ENCODE data around the gene RNASE8.

The RNASE8 gene

DNA sequence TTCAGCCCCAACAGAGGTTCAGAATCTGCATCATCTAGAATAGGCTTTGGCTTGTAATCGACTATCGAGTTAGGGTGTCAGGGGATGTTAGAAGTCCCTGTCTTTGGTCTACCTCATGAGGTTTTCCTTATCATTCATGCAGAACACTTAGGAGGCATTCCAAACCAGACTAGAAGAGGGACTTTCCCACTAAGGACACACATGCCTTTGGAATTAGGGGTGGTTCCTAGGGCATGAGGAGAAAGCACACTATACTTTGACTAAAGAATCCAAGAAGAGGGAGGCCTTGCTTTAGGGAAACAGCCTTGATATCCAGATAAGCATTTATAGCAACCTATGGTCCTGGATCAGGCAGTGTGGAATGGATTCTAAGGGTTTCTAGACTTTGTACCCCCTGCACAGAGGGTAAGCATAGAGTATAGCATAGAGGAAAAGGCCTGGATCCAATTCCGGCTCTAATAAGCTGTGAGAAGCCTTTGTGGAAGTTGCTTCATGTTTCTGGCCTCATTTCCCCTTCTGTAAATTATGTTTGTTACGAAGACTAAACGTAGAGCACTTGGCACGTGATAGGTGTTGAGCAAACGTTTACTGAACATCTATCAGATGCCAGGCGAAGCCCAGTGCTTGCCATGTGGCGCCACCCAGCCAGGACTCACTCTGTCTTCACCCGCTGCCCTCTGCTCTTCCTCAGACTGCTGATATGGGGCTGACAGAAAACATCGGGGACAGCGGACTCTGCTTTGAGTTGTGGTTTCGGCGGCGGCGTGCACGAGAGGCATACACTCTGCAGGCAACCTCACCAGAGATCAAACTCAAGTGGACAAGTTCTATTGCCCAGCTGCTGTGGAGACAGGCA, 27.6 kb downstream of the RNASE8 start:
- DNase-seq = peak; percentile 86
- in situ Hi-C loops (cut with HindIII; ENCODE audit: low pct_ligation_motif_present, low pct_unique_long_range_greater_than_20kb, low sequenced_read_pairs) = no loop called here

DNA sequence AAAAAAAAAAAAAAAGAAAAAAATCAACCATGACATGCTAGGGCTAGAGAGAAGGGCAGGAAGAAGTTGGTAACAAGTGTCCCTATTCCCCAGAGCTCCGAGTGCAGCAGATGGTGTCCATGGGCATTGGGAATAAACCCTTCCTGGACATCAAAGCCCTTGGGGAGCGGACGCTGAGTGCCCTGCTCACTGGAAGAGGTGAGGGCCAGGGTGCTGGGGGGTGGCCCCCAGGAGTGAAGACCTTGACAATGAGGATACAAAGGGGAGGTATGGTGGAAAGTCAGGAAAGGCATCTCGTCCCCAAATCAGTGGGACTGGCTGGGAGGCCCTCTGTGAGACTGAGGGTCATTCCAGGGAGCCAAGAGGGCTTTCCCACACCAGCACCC, 29.3 kb downstream of the RNASE8 start:
- in situ Hi-C loops (cut with HindIII; ENCODE audit: low pct_ligation_motif_present, low pct_unique_long_range_greater_than_20kb, low sequenced_read_pairs) = no loop called here

DNA sequence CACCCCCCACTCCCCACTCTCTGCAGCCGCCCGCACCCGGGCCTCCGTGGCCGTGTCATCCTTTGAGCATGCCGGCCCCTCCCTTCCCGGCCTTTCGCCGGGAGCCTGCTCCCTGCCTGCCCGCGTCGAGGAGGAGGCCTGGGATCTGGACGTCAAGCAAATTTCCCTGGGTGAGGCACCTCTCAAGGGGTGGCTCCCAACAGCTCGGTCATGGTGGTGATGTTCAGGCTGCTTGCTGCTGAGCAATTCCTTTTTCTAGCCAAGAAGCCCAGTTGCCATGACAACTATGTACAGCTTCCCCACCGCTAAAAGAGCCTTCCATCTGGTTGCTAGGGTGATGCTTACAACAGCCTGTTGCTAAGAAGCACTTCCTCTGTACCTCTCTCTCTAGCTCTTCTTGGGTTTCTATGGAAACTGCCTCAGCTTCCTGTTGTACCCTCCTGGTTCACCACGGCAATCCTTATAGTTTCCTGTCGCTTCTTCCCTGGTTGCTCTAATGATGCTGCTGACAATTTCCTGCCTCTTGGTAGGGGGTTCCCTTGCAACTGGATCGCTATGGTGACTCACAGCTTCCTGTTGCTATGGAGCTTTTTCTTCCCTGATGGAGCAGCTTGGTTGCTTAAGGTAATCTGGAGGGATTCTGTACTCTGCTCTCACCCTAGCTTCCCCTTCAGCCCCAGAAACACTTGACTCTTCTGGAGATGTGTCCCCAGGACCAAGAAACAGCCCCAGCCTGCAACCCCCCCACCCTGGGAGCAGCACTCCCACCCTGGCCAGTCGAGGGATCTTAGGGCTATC, 29.9 kb downstream of the RNASE8 start:
- in situ Hi-C loops (cut with HindIII; ENCODE audit: low pct_ligation_motif_present, low pct_unique_long_range_greater_than_20kb, low sequenced_read_pairs) = no loop called here
- peak; percentile 71 for DNase-seq

More for the DNA sequence above, 29.3 kb downstream of the RNASE8 start:
- no peak for DNase-seq

DNA sequence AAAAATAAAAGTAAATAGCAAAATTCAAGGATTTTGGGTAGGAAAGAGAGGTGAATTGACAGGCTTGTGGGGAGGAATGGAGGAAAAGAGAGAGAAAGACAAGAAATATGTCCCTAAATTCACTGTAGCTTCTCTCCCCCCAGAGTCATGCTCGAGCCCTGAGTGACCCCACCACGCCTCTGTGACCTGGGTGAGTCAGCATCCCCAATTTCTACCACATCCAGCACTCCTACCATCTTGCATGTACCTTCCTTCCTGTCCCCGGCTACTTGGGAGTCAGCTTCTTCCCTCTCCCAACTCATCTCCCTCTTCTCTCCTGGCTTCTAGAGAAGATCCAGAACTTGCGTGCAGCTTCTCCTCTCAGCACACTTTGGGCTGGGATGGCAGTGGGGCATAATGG, 31.1 kb downstream of the RNASE8 start:
- DNase-seq = no peak
- in situ Hi-C loops (cut with HindIII; ENCODE audit: low pct_ligation_motif_present, low pct_unique_long_range_greater_than_20kb, low sequenced_read_pairs) = no loop called here

DNA sequence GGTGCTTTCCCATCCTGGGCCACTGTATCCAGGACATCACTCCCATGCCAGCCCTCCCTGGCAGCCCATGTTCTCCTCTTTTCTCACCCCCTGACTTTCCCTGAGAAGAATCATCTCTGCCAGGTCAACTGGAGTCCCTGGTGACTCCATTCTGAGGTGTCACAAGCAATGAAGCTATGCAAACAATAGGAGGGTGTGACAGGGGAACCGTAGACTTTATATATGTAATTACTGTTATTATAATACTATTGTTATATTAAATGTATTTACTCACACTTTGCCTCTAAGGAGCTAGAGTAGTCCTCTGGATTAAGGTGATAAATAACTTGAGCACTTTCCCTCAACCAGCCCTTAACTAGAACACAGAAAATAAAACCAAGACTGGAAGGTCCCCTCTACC, 31.6 kb downstream of the RNASE8 start:
- DNase-seq = no peak
- in situ Hi-C loops (cut with HindIII; ENCODE audit: low pct_ligation_motif_present, low pct_unique_long_range_greater_than_20kb, low sequenced_read_pairs) = no loop called here

DNA sequence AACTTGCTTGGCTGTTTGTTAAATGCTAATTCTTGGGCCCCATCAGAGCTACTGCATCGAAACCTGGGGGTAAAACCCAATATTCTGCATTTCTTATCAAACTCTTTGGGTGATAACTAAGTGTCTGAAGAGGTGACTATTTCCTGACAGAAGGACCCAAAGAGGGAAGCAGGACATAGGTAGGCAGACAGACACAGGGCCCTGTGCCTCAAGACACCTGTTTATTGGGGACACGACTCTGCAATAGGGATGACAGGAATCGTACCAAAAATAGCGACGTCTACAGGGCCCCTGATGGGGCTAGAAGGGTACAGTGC, 32.2 kb downstream of the RNASE8 start:
- DNase-seq = no peak
- in situ Hi-C loops (cut with HindIII; ENCODE audit: low pct_ligation_motif_present, low pct_unique_long_range_greater_than_20kb, low sequenced_read_pairs) = no loop called here

DNA sequence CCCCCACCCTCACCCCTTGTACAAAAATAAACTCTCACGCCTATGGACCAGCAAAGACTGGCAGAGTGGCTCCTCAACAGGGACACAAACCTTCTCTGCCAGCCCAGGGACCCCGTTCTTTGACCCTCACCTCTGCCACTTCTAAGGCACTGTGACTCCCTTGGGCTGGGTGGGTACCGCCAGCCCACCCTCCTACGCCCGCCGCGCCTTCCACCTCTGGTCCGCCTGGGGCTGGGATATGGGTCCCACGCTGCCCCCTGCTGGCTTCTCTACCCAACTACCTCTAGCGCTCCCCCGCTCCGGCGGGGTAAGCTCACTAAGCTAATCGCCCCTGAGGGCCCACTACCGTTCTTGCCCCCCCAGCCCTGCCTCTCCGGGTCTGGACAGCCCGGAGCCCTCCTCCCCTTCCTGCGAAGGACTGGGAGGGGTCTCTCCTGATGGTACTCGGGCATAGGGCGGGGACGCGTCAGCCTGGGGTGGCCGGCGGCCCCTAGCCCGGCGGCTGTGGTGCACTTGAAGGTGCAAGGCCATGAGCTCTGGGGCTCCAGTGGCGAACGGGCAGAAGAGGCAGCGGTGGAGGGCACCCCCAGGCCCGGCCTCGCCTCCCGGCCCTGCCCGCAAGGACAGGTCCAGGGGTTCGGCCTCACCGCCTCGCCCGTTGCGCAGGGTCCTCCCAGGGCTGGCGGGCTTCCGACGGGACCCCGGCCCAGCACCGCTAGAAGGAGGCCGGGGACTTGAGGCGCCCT, 32.7 kb downstream of the RNASE8 start:
- in situ Hi-C loops (cut with HindIII; ENCODE audit: low pct_ligation_motif_present, low pct_unique_long_range_greater_than_20kb, low sequenced_read_pairs) = no loop called here

DNA sequence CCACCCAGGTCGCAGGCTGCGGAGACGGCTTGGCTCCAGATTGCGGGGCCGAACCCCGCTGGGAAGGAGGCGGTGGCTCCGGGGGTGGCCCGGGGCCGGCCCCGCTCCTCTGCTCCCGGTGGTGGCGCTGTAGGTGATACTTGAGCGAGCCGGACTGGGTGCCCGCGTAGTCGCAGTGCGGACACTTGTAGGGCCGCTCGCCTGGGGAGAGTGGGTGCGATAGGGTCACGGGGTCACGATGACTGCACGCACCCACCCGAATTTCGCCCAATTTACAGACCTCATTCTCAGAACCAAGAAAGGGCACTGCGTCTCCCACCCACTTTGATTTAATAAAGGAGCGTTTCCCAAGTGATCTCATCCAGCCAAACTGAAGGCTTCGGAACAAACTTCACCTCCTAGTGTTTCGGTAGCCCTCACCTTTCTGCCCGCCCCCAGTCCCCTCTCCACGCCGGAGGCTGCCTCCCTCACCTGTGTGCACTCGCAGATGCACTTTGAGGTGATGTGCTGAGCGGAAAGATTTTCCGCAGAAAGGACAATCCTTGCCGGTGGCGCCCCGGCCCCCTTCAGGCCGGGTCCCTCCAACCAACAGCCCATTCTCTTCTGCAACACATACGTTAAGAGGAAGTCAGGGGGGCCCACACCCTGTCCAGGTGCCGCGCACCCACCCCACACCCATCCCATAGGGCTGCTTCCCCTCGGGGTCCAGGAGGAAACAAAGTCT, 33.5 kb downstream of the RNASE8 start:
- in situ Hi-C loops (cut with HindIII; ENCODE audit: low pct_ligation_motif_present, low pct_unique_long_range_greater_than_20kb, low sequenced_read_pairs) = no loop called here
- no peak for DNase-seq

More for the DNA sequence above, 32.7 kb downstream of the RNASE8 start:
- no peak for DNase-seq

DNA sequence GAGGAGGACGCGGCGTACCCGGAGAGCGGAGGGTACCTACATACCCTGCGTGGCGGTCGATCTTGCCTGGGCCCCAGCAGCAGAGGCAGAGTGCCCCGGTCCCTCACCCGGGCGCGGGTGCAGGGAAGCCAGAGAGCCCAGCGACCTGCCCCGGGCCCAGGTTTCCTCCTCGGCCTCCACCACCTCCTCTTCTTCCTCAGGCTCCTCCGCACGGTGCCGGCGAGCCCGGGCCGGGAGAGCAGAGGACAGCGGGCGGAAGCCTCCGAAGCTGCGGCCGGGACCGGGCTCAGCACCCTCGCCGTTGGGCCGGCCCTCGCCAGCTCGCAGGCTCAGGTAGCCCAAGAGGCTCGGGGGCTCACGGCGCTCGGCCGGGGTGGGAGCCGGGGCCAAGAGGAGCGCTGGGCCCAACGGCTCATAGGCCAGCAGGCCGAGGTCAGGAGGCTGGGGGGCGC, 34.2 kb downstream of the RNASE8 start:
- no peak for DNase-seq
- in situ Hi-C loops (cut with HindIII; ENCODE audit: low pct_ligation_motif_present, low pct_unique_long_range_greater_than_20kb, low sequenced_read_pairs) = no loop called here

DNA sequence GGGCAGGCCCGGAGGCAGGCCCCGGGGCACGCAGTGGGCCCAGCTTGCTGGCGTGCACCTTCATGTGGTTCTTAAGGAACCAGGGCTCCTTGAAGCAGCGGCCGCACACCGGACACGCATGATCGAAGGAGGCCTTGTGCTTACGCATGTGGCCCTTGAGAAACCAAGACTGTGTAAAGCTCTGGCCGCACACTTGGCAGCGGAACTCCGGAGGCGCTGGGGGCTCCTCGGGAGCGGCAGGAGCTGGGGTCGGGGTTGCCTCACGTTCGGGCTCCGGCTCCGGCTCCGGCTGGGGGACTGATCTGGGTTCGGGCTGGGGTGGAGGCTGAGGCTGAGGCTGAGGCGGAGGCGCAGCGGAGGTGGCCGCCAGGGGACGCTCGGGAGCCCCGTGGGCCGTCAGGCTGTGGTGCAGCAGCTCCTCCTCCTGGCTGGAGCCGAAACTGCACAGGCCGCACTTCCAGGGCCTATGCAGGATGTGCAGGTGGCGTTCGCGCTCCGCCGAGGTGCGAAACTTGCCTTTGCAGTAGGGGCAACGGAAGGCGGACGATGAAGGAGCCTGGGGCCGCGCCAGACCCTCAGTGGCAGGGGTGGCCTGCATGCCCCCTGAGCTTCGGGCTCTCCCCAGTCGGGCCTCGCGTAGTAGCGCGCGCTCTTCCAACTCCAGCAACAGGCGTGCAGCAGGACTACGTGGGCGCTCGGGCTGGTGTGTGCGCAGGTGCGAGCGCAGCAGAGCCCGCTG, 34.8 kb downstream of the RNASE8 start:
- DNase-seq = peak; percentile 74
- in situ Hi-C loops (cut with HindIII; ENCODE audit: low pct_ligation_motif_present, low pct_unique_long_range_greater_than_20kb, low sequenced_read_pairs) = no loop called here

DNA sequence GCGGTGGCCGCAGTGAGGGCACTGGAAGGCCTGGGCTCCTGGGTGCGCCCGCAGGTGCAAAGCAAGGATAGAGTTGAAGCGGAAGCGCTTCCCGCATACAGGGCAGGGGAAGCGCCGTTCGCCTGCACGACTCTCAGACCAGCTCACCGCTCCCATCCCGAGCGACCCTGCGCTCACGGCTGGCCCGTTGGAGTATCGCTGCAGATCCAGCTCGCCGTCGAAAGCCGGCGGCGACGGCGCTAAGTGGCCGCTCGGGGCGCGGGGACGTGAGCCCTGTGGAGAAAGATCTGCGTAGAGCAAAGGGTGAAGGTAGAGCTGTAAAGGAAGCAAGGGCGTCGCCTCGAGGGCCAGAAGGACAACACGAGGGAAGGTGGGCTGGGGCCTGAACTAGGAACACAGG, 35.4 kb downstream of the RNASE8 start:
- no peak for DNase-seq
- in situ Hi-C loops (cut with HindIII; ENCODE audit: low pct_ligation_motif_present, low pct_unique_long_range_greater_than_20kb, low sequenced_read_pairs) = no loop called here

DNA sequence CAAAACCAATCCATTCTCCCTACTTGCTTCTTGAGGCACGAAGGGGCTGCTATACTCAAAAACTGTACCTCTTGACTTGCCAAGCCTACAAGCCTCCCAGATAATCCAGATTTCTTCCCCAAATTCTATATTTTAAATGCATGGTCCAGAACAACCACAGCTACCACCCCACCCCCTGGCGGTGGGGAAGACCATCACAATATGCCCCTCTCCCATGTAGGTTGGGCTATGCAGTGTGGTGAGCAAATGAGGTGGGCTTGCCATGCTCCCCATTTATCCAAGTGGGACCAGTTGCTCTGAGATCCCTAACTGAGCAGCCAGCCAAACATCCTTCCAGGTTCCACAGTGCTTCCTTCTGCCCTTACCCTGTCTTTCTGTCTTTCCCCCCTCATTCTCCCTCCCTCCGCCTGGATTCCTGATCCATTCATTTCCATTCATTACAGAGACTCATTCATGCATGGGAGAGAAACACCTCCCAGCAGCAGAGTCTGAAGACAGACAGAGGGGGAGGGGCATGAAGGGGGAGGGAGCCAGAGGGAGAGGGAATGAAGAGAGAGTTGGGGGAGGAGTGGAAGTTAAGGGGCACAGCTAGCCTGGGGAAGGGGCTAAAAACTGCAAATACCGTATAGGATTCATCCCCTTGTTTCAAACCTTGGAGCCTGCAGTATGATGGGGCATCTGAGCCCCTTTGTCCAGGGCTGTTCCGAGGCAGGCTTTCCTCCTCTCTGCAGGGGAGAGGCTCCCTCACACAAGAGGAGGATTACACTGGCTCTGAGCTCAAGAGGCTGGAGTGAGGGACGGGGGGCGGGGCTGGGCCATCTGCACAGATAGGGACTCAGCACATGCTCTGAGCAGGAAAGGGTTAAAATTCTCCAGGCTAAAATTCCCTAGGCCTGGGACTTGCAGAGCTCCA, 36.4 kb downstream of the RNASE8 start:
- in situ Hi-C loops (cut with HindIII; ENCODE audit: low pct_ligation_motif_present, low pct_unique_long_range_greater_than_20kb, low sequenced_read_pairs) = no loop called here
- DNase-seq = peak; percentile 79

DNA sequence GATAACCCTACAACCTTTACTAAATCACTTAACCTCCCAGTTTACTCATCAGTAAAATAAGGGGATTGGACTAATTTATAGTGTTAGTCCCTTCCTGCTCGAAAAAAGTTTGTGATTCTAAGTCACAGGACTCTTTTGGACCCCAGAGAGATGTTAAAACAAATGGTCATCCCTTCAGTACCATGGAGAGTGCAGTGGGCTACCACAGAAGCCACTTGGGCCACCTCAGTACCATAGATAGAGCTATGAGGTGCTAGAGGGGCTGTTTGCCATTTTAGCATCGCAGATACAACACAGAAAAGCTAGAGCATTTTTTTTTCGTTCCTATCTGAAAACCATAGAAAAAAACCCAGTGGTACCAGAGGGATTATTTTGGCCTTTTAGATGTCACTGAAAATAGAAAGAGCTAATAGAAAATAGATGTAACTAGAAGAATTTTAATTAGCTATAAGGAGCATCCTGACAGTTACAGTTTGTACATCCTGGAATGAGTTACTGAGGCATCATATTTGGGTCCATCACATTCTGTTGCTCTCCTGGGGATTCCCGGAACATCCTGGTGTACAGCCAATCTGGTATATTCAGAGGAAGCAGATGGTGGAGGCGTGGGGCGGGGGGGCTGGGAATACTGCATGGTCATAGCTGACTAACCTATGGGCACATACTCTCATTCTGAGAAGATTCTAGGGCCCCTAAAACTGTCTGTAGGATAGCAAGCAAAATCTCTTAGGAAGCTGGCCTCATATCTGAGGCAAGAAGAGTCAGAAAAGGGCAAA, 38.0 kb downstream of the RNASE8 start:
- in situ Hi-C loops (cut with HindIII; ENCODE audit: low pct_ligation_motif_present, low pct_unique_long_range_greater_than_20kb, low sequenced_read_pairs) = no loop called here
- DNase-seq = peak; percentile 36

DNA sequence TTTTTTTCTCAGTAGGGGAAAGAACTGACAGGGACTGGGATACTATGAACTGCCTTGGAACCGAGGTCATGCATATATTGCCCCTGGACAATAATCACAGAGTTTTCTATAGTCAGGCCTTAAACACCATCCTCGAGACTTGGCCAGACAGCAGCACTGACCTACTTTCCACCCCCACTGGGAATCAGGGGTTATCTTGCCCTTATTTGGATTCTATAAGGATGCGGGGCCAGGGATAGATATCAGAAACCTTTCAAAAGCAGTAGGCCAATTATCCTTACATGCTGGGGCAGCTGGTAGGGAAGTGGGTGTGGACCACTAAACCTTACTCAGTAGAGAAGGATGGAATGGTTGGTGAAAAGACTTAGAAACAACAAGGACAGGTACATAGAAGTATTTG, 38.8 kb downstream of the RNASE8 start:
- no peak for DNase-seq
- in situ Hi-C loops (cut with HindIII; ENCODE audit: low pct_ligation_motif_present, low pct_unique_long_range_greater_than_20kb, low sequenced_read_pairs) = no loop called here

DNA sequence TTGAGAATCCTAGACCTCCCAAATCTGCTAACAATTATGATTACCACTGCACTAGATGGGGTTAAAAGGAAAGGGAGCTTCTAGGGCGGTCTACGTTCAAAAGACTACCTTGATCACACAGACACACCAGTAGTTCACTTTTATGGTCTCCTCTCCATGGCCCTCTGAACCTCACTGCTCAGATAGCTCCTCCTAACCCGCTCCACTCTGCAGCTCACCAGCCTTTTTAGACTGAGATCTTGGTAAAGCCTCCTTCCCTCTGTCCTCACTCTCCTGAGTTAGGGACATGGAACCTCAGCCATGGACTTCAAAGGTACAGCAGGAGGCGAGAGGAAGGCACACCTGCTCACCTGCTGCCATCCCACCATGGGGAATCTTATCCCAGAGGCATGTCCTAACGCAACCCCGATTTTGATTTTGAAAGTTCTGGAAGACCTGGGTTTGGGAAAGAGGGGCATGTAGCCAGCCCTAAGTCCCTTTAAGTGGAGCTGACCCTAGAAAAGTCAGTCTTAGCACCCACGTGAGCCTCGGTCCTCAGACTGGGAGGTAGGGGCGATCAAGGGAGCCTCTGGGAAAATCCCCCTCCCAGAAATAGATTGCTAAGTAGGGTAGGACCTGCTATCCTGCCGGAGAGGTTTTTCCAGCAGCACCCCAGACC, 39.5 kb downstream of the RNASE8 start:
- no peak for DNase-seq
- in situ Hi-C loops (cut with HindIII; ENCODE audit: low pct_ligation_motif_present, low pct_unique_long_range_greater_than_20kb, low sequenced_read_pairs) = no loop called here

DNA sequence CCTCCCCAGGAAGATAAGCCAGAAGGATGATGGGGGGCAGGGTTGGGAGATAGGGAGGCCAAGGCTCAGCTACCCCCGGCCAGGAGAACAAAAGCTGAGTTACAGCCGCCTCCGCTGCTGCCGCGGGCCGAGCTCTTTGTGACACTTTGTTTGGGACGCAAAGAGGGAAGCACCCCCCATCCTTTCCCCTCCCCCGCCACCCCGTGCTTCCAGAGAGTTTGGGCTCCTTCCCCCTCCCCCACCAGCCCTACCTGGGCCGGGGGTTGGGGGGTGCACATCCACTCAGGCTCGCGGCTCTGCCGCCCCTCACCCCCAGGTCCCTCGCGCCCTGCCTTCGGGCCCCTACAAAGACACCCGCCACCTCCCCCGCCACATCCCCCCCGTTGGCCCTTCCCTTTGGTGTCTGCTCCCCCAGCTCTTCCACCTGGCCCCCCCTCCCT, 40.0 kb downstream of the RNASE8 start:
- DNase-seq = no peak
- in situ Hi-C loops (cut with HindIII; ENCODE audit: low pct_ligation_motif_present, low pct_unique_long_range_greater_than_20kb, low sequenced_read_pairs) = no loop called here
